GM19035 (cell line): ENCODE measurements around the gene ALAS2.
"Not testable (repeated sequence)": the region's sequence is repeated elsewhere in the genome, so short reads cannot be mapped to it uniquely, and the experiment has no call there.

Source experiments
- ATAC-seq: cut with Tn5 transposase; IDR thresholded peaks from one replicate; pipeline ENCODE4 v1.9.1; 2021; ENCODE audit not compliant: unreplicated experiment

ALAS2 gene

DNA sequence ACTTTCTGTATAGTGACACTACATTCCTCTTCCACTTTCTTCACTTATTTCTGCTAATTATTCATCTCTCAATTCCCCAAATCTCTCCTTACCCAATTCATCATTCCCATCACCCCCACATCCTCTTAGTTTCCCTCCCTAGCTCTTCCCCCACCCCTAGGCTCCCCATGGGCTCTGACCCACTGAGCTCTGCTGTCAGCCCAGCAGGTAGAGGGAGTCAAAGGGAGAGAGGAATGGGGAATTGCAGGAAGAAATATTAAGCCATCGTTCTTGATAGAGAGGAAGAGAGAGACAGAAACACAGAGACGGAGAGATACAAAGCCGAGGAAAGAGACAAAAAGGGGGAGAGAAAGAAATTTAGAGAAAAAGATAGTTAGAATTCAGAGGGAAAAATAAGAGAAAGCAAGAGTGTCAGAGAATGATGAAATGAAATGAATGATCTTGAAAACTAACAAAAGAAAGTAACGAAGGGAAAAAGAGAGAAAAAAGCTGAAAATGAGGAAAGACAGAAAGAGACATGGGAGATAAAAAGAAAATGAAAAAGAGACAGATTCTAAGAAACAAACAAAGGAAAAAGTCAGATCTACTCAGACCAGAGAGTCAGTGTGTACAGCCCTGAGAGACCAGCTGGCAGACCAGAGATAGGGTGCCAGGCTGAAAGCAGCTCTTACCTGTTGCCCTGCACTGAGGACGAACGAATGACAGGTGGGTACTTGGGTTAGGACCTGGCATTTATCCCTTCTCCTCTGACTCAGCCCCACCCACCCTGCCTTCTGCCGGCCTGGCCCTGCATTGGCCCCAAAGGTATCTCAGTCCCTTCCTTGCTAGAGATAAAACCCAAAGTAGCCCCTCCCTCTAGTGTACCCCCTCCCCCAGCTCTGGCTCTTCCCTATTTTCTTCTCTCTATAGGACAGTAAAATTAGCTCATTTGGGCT lies at the start of gene ALAS2:
ALAS2 (minus strand) TSS at position 707 of the 935 bp plus-strand sequence. CDS start 4,977 bp downstream, outside the sequence.
- no peak for ATAC-seq

GRCh38 chrX:55074851-55075467 lies 44.2 kb upstream of the ALAS2 start, which contains the start of gene PAGE2B:
Gene PAGE2B, plus strand, starts transcription at chrX:55075030. Its CDS starts 1,012 bp downstream, at chrX:55076042.
- ATAC-seq: no peak

- no peak for ATAC-seq
These were observed 41.5 kb upstream of the ALAS2 start for GRCh38 chrX:55072286-55072685.

DNA sequence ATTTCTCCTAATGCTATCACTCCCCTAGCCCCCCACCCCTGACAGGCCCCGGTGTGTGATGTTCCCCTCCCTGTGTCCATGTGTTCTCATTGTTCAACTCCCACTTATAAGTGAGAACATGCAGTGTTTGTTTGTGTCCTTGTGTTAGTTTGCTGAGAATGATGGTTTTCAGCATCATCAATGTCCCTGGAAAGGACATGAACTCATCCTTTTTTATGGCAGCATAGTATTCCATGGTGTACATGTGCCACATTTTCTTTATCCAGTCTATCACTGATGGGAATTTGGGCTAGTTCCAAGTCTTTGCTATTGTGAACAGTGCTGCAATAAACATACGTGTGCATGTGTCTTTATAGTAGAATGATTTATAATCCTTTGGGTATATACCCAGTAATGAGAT lies 36.4 kb upstream of the ALAS2 start:
- ATAC-seq: not testable (repeated sequence)

GRCh38 chrX:55057675-55058249 lies 27.0 kb upstream of the ALAS2 start:
- ATAC-seq: no peak

- no peak for ATAC-seq
These were observed 26.3 kb upstream of the ALAS2 start for GRCh38 chrX:55056820-55057674.

- not testable (repeated sequence) for ATAC-seq
These were observed 19.8 kb upstream of the ALAS2 start for GRCh38 chrX:55050599-55050998.

- ATAC-seq: no peak
These were observed 10.7 kb upstream of the ALAS2 start for GRCh38 chrX:55041514-55041913.

GRCh38 chrX:55039471-55039870 lies 8.7 kb upstream of the ALAS2 start:
- no peak for ATAC-seq

DNA sequence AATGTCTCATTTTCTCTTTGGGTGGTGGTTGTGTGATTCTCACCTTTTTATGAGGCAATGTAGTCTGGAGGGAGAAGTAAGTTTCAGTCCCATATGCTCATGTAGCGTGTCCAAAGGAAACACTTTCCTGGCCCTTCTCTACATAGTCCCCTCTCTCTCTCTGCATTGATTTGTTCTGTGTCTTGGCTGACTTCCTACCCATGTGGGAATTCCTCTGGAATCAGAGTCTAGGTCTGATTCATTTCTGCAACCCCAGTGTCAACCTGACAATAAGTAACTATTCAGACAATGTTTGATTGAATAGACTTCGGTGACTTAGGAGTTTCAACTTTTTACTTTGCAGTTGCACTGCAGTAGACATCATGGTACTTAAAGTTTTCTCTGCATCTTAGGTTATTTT lies 2.7 kb upstream of the ALAS2 start:
- no peak for ATAC-seq

GRCh38 chrX:55029291-55029690 lies 1.5 kb downstream of the ALAS2 start:
- no peak for ATAC-seq

DNA sequence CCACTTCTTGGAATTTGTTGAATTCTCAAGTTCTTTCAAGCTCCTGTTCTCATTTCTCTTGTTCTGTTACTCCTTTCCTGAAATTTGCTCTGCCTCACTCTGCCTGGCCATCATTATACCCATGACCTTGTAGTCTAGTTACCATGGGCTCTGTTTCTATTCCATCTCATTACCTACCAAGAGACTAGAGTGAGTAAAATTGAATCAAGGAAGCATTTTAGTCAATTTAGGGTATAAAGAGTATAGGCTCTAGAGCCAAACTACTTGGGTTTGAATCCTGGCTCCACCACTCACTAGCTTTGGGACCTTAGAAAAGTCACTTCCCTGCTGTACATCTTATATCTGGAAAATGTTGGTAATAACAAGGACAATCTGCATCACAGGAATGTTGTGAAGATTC lies 2.2 kb downstream of the ALAS2 start:
- no peak for ATAC-seq

GRCh38 chrX:55028040-55028439 lies 2.7 kb downstream of the ALAS2 start:
- ATAC-seq: no peak

DNA sequence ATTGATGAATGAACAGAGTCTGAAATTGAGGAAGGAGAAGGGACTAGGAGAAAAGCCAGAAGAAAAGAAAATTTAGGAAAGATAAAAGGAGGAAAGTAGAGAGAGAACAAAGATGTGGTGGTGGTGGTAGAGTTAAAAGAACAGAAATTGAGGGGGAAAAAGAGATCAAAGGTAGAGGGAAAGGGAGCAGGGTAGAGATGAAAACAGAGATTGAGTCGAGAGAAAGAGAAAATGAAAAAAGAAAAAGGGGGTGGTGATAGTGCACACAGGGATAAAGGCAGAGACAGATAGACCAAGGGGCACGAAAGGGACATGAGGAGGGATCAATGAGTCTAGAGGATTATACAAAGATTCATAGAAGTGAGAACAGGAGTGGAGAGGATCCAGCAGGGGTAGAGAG lies 3.9 kb downstream of the ALAS2 start:
- ATAC-seq: no peak

DNA sequence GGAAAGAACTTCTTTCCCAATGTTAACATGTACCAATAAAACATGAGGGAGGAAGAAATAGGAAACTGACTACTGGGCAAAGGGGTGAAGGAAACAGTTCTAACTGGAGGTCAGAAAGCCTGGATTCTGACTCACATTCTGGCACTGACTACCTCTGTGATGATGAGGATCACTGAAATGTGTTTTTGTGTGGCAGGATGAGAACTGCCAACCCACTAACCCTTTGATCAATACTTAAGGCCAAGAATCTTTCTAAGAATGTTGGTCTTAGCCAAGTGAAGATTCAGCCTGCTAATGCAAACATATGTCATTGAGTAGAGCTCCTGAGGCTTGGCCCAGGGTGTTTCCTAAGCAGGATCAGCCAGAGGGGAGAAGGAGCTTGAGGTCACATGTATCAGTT lies 4.6 kb downstream of the ALAS2 start:
- no peak for ATAC-seq

DNA sequence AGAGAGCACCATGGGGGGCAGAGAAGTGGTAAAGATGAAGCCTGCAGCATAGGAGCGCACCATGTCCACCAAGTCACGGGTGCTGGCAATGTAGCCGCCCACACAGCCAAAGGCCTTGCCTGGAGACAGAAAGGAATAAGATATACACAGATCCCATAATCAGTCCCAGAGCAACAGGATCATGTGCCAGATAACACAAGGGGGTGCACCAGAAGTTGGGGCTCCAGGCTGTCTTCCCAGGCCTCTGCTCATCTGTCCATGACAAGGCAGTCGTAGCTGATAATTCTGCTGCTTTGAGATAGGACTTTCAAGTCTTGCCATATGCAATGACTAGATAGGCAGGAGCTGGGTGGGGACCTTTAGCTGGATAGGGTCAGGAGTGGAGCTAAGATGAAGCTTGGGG lies 15.9 kb downstream of the ALAS2 start:
- ATAC-seq: no peak

DNA sequence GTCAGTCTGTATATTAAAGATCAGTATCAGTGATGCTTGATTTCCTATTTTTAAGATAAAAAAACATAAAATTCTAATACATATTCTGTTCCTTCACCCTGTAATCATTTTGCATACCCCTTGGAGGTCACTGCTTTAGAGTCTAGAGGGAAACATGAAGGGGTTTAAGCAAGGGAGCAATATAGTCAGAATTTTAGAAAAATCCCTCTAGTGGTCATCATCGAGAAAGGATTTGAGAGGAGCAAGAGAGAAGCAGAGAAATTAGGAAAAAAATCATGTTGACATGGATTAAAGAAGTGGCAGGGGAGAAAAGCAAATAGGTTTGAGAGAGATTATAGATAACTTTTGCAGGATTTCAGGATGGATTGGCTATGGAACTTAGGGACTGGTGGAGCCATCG lies 19.5 kb downstream of the ALAS2 start:
- ATAC-seq: no peak

GRCh38 chrX:55008571-55009358 lies 22.0 kb downstream of the ALAS2 start:
- ATAC-seq: no peak

- ATAC-seq: no peak
These were observed 23.1 kb downstream of the ALAS2 start for GRCh38 chrX:55007656-55008055.
